ENCODE results near the gene NT5C1A.

NT5C1A gene

DNA sequence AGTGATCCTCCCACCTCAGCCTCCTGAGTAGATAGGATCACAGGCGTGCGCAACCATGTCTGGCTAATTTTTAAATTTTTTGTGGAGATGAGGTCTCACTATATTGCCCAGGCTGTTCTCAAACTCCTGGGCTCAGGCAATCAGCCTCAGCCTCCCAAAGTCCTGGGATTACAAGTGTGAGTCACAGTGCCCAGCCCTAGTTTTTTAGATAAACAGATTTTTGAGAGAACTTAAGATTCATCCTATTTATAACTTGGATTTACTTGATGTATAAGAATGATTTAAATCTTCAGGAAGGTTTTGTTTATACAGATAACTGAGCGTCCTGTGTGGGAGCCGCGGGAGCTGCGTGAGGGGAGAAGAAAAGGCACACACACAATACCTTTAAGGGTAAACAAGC is 58.7 kb downstream of the NT5C1A start:
- Histone ChIP-seq H2BK12ac (ENCODE audit: low read length in 2 of 2) (no peak overlapping the region), H2BK120ac (ENCODE audit: low read depth, low read length) (no peak overlapping the region), H3K36me3 (ENCODE audit: control insufficient read depth in 1 of 2, insufficient read depth in 2 of 2, low read depth in 1 of 2, low read length in 2 of 2) (no peaks in the 10 kb centered on the region), H2AK5ac (ENCODE audit: low read length, severe bottlenecking) (no peak overlapping the region), H3K4me2 (ENCODE audit: low read length, poor library complexity, severe bottlenecking) (no peak overlapping the region), H3K4ac (ENCODE audit: low read depth in 1 of 2, low read length in 2 of 2) (no peak overlapping the region), H3K9ac (ENCODE audit: low read length) (no peak overlapping the region), H4K91ac (ENCODE audit: low read length) (no peak overlapping the region), H3K18ac (ENCODE audit: low read depth in 1 of 2, low read length in 2 of 2) (no peak overlapping the region), H2BK5ac (ENCODE audit: low read depth, low read length, poor library complexity, severe bottlenecking) (no peak overlapping the region), H3K4me1 (ENCODE audit: control insufficient read depth, insufficient read depth, low read depth, low read length) (peaks cover 8% of the 10 kb centered on the region), H2BK15ac (ENCODE audit: low read depth, poor library complexity, severe bottlenecking) (no peak overlapping the region), H2AFZ (ENCODE audit: low read depth, low read length) (no peak overlapping the region), H3K23ac (ENCODE audit: low read length in 2 of 2) (no peak overlapping the region), H4K8ac (ENCODE audit: low read length) (no peak overlapping the region), H3K79me1 (replicated peaks; ENCODE audit: low read length, poor library complexity, severe bottlenecking) (no peaks in the 10 kb centered on the region), H3K27ac (ENCODE audit: low read length, poor library complexity, severe bottlenecking) (no peak overlapping the region), H3K4me3 (ENCODE audit: insufficient read depth in 1 of 2, low read depth in 1 of 2, low read length in 2 of 2) (no peak overlapping the region), H3K14ac (ENCODE audit: low read length in 2 of 2) (no peak overlapping the region), H3K9me3 (ENCODE audit: control insufficient read depth, low read length) (no peaks in the 10 kb centered on the region), H3K27me3 (ENCODE audit: control insufficient read depth in 1 of 2, insufficient read depth in 1 of 2, low read length in 2 of 2) (peaks cover 18 to 25% of the 10 kb centered on the region in 2 experiments)
- DNase-seq, result peak; percentile 58
- WGBS, result 94% methylated on average over 2 of the region's 6 CpGs

DNA sequence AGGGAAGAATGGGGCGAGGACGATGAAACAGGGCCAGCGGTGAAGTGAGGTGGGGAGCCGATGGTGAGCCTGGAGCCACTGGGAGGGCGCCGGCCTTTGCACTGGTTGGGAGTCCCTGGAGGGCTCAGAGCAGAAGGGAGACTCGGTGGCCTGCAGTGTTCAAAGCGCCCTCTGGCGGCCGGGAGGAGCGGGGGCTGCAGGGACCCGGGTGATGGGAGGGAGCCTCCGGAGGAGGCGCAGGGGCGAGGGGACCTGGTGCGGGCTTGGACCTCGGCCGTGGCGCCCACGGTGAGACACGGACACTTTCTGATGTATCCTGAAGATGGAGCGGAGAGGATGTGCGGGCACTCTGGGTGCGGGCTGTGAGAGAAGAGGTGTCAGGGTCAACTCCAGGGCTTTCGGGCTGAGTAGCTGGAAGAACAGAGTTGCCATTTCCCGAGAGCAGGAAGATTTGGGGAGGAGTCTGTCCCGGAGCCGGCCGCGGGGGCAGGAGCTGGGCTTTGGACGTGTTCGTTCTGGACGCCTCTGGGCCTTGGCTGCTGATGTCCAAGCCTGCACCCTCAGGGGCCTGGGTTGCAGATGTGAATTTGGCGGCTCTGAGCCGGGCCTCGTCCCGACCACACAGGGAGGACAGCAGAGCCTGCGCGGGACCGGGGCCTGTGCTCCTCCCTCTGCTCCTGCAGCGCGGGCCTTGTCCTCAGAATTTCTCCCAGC is 62.1 kb downstream of the NT5C1A start:
- H2BK12ac ChIP-seq (ENCODE audit: low read length in 2 of 2), result peak overlapping the region in 1 of 2 experiments; percentile 10
- peaks cover 11 to 20% of the 10 kb centered on the region in 2 experiments for H3K27me3 ChIP-seq (ENCODE audit: control insufficient read depth in 1 of 2, insufficient read depth in 1 of 2, low read length in 2 of 2)
- no peak overlapping the region for H3K14ac ChIP-seq (ENCODE audit: low read length in 2 of 2)
- peaks cover 8% of the 10 kb centered on the region for H3K4me1 ChIP-seq (ENCODE audit: control insufficient read depth, insufficient read depth, low read depth, low read length)
- H2BK120ac ChIP-seq (ENCODE audit: low read depth, low read length), result no peak overlapping the region
- H3K18ac ChIP-seq (ENCODE audit: low read depth in 1 of 2, low read length in 2 of 2), result peak overlapping the region in 1 of 2 experiments; percentile 70
- DNase-seq, result peak; percentile 53
- H3K36me3 ChIP-seq (ENCODE audit: control insufficient read depth in 1 of 2, insufficient read depth in 2 of 2, low read depth in 1 of 2, low read length in 2 of 2), result no peaks in the 10 kb centered on the region
- peak overlapping the region; percentile 68 for H3K9ac ChIP-seq (ENCODE audit: low read length)
- H2BK15ac ChIP-seq (ENCODE audit: low read depth, poor library complexity, severe bottlenecking), result no peak overlapping the region
- no peak overlapping the region for H3K4ac ChIP-seq (ENCODE audit: low read depth in 1 of 2, low read length in 2 of 2)
- no peaks in the 10 kb centered on the region for H3K9me3 ChIP-seq (ENCODE audit: control insufficient read depth, low read length)
- no peak overlapping the region for H3K27ac ChIP-seq (ENCODE audit: low read length, poor library complexity, severe bottlenecking)
- H2BK5ac ChIP-seq (ENCODE audit: low read depth, low read length, poor library complexity, severe bottlenecking), result no peak overlapping the region
- no peaks in the 10 kb centered on the region for H3K79me1 ChIP-seq (replicated peaks; ENCODE audit: low read length, poor library complexity, severe bottlenecking)
- H3K23ac ChIP-seq (ENCODE audit: low read length in 2 of 2), result peak overlapping the region in 1 of 2 experiments; percentile 52
- H3K4me3 ChIP-seq (ENCODE audit: insufficient read depth in 1 of 2, low read depth in 1 of 2, low read length in 2 of 2), result peak overlapping the region in 1 of 2 experiments; percentile 69
- no peak overlapping the region for H3K4me2 ChIP-seq (ENCODE audit: low read length, poor library complexity, severe bottlenecking)
- peak overlapping the region; percentile 45 for H4K91ac ChIP-seq (ENCODE audit: low read length)
- WGBS, result 19% methylated on average over 42 of the region's 42 CpGs
- no peak overlapping the region for H2AK5ac ChIP-seq (ENCODE audit: low read length, severe bottlenecking)
- no peak overlapping the region for H2AFZ ChIP-seq (ENCODE audit: low read depth, low read length)
- H4K8ac ChIP-seq (ENCODE audit: low read length), result peak overlapping the region; percentile 29
